ENCODE measurements around the gene NFYC.

DNA sequence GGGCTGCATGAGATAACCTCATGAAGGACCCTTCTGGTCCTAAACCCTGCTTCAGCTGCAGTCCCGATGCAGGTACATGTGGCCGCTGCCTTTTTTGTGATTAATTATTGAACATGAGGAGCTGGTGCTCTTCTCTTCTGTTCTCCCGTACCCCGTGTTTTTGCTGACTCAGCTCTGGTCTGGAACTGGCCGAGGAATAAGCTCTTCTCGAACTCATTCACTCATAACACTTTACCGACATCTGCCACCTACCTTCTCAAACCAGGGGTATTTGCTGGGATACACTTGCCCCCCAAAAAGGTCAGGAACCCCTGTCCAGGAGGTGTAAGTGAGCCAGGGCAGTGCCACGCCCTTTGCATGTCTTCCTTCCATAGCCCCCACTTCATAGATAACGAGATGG, 123.9 kb downstream of the NFYC start:
- TF ChIP-seq, protein P1, sequence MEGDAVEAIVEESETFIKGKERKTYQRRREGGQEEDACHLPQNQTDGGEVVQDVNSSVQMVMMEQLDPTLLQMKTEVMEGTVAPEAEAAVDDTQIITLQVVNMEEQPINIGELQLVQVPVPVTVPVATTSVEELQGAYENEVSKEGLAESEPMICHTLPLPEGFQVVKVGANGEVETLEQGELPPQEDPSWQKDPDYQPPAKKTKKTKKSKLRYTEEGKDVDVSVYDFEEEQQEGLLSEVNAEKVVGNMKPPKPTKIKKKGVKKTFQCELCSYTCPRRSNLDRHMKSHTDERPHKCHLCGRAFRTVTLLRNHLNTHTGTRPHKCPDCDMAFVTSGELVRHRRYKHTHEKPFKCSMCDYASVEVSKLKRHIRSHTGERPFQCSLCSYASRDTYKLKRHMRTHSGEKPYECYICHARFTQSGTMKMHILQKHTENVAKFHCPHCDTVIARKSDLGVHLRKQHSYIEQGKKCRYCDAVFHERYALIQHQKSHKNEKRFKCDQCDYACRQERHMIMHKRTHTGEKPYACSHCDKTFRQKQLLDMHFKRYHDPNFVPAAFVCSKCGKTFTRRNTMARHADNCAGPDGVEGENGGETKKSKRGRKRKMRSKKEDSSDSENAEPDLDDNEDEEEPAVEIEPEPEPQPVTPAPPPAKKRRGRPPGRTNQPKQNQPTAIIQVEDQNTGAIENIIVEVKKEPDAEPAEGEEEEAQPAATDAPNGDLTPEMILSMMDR (IDR thresholded peaks at IDR 0.05 in 4 of 5, conservative IDR thresholded peaks at IDR 0.05 in 1 of 5) = no peak
- no peak for TF ChIP-seq POLR2A (IDR thresholded peaks at IDR 0.05)
